Stimulated activated CD8-positive, alpha-beta memory T cell treated with anti-CD3 and anti-CD28 coated beads, Interleukin-12 subunit alpha, Interleukin-12 subunit beta, amount 100 ng/mL, for 1 hour (primary cell): Measurements from ENCODE around the gene ZNF177.
A peak's percentile ranks its signal among the peaks of the same experiment; 100 is the strongest.
"Not testable (repeated sequence)": the region's sequence is repeated elsewhere in the genome, so short reads cannot be mapped to it uniquely, and the experiment has no call there.

Experiments
- DNase-seq: peaks from one replicate; pipeline ENCODE4 v3.0.0-alpha.2; 2020; ENCODE audit warnings: low read depth

ZNF177 gene

GRCh38 chr19:9362905-9363304 lies at the start of gene ZNF177:
TSS of gene ZNF177 (plus strand) at chr19:9363013. CDS start at chr19:9378312, 15,299 bp downstream.
- no peak for DNase-seq

DNA sequence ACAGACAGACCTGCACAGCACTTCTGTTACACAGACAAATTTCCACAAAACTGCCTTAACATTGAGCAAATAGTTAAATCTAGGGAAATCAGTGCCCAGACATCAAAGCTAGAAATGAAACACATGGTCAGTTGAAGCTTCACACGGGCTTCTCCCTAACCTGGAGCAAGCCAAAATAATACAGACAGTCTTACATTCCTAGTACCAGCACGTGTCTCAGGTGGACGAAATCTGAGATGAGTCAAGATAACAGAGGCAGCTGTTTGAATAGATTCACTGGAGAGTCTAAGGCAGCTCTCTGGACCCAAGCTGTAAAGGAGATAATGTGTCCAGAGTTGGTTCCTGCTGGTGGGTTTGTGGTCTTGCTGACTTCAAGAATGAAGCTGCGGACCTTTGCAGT lies 49.1 kb upstream of the ZNF177 start:
- DNase-seq: no peak

- no peak for DNase-seq
These were observed 41.5 kb upstream of the ZNF177 start for GRCh38 chr19:9321338-9321737.

- DNase-seq: not testable (repeated sequence)
These were observed 41.1 kb upstream of the ZNF177 start for GRCh38 chr19:9321756-9322155.

DNA sequence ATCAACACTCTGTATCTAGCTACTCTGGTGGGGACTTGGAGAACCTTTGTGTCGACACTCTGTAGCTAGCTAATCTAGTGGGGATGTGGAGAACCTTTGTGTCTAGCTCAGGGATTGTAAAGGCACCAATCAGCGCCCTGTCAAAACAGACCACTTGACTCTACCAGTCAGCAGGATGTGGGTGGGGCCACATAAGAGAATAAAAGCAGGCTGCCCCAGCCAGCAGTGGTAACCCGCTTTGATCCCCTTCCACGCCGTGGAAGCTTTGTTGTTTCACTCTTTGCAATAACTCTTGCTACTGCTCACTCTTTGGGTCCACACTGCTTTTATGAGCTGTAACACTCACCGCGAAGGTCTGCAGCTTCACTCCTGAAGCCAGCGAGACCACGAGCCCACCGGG lies 40.6 kb upstream of the ZNF177 start:
- not testable (repeated sequence) for DNase-seq

DNA sequence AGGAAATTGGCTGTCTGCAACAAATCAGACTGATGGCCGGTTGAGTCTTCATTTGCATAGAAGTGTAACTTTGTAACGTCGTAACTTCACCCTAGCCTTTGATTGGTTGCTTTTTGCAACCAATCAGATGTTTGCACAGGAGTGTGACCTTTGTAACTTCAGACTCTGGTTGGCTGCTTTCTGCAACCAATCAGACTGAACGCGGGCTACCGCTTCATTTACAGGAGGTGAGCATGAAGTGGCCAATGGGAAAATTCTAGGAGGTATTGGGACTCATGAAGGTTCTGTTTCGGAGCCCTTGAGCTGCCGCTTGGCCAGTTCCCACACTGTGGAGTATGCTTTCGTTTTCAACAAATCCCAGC lies 39.3 kb upstream of the ZNF177 start:
- peak; percentile 7 for DNase-seq

- DNase-seq: peak; percentile 97
These were observed 38.8 kb upstream of the ZNF177 start, which contains the start of gene ZNF559 for GRCh38 chr19:9323919-9324583. TSS of gene ZNF559 (plus strand) at chr19:9324179. CDS start at chr19:9338550, 14,371 bp downstream.

GRCh38 chr19:9324584-9324962 lies 38.2 kb upstream of the ZNF177 start:
- no peak for DNase-seq

DNA sequence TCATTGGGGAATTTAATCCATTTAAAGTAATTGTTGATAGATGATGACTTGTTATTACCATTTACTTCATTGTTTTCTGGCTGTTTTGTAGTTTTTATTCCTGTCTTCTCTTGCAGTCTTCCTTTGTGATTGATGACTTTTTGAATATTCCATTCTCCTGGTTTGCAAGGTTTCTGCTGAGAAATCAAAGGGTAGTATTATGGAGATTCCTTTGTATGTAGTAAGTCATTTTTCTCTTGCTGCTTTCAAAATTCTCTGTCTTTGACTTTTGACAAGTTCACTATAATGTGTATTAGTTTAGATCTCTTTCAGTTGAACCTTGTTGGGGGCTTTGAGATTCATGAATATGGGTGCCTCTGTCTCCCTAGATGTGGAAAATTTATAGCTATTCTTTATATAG lies 32.8 kb upstream of the ZNF177 start:
- DNase-seq: no peak

DNA sequence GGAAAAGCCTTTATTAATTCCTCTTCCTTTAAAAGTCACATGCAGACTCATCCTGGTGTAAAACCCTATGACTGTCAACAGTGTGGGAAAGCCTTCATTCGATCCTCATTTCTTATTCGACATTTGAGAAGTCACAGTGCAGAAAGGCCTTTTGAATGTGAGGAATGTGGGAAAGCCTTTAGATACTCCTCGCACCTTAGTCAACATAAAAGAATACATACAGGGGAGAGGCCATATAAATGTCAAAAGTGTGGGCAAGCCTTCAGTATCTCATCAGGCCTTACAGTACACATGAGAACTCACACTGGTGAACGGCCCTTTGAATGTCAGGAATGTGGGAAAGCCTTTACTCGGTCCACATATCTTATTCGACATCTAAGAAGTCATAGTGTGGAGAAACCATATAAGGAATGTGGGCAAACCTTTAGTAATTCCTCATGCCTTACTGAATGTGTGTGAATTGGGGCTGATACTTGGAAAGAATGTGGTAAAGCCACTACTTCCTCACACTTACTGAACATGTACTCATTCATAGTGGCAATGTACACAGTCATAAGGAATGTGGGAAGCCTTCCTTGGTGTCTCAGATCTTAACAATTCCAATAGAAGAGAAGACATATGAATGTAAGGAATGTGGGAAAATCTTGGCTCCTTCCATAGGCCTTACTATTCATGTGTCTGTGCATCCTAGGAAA lies 20.1 kb upstream of the ZNF177 start:
- DNase-seq: no peak

DNA sequence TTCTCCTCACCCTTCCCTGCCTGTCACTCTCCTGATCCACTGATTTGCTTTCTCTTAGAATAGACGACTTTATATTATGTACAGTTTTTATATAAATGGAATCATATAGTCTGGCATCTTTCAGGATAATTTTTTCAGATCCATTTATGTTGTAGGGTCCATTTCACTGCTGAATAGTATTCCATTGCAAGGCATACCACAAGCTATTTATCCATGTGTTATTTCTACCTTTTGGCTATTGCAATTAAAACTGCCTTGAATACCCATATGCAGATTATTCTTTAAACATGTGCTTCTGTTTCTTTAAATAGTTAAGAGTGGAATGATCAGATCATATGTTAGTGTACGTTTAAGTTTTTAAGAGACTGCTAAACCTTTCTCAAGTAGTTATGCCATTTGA lies 17.8 kb upstream of the ZNF177 start:
- no peak for DNase-seq

DNA sequence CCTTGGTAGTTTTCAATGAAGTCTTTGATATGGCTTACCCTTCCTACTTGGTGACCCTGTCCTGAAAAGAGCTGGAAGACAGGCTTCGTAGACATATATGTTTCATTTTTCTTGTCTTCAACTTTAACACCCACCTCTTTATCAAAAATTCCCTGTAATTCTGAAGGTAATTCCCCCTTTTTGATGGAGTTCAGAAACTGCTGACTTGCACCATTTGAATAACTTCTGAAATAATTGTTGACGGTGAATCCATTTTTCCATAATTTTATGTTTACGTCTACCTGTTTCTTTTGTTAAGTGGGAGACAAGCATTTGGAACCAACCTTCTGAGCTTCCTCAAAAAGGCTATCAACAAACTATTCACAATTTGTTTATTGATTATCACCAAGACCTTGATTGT lies 14.6 kb upstream of the ZNF177 start:
- DNase-seq: no peak

- DNase-seq: no peak
These were observed 14.1 kb upstream of the ZNF177 start for GRCh38 chr19:9348671-9349070.

- DNase-seq: no peak
These were observed 10.3 kb upstream of the ZNF177 start for GRCh38 chr19:9352505-9352904.

DNA sequence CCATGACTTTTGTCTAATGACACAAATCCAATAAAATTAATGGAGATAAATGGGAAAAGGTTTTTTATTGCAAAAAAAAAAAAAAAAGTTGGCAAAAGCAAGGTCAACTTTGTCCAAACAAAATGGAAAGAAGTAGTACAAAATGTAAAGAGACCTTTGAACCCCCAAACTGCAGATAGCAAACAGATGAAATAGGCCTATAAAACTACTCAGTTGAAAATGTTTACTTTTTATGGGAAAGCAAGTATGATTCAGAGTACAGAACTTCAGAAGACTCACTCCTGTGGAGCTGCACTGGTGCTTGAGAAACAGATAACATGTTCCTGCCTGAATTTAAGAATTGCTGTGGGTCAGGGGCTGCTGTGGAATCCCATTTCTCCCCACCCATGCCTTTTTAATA lies 9.8 kb upstream of the ZNF177 start:
- DNase-seq: no peak

DNA sequence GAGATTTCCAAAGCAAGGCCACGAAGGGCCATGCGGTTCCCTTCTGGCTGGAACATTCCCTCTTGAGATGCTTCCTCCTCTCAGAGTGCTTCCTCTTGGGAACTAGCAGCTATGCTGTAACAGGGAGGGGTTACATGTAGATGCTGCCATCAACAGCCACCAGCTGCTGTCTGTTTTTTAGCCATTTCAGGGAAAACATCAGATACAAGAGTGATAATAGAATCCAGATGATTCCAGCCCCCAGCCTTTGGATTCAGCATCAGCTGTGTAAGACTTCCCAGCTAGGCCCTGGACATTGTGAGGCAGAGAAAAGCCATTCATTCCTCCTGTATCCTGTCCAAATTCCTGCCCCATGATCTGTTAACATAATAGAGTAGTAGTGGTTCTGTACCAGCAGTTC lies 8.2 kb upstream of the ZNF177 start:
- no peak for DNase-seq

DNA sequence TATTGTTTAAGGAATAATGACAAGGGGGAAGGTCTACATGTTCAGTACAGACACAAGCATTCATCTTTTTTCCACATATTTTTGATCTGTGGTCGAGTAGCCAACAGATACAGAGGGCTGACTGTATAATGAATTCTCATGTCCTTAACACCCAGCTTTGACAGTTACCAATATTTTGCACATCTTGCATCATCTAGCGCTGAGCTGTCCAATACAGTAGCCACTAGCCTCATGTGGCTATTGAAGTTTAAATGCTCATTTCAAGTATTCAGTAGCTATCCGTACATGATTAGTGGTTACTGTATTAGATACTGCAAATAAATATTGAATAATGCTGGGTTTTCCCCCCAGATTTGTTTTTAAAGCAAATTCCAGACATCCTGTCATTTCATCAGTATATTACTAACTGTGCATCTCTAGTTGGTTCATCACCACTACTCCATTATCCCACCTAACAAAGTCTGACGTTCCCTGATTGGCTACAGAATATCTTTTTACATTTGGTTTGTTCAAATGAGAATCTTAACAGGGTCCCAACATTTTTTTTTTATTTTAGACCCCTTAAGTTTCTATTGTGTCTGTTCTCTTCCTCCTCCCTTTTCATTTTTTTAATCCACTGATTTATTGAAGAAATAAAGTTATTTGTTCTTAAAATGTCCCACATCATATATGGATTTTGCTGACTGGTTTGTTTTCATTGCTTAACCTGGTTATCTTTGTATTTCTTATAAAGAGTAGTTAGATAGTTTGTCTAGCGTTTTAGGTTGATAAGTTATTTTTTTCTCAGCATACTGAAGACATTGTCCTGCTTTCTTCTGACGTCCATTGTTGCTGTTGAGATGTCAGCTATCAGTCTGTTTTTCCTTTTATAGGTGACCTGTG lies 8.2 kb downstream of the ZNF177 start:
- DNase-seq: no peak

DNA sequence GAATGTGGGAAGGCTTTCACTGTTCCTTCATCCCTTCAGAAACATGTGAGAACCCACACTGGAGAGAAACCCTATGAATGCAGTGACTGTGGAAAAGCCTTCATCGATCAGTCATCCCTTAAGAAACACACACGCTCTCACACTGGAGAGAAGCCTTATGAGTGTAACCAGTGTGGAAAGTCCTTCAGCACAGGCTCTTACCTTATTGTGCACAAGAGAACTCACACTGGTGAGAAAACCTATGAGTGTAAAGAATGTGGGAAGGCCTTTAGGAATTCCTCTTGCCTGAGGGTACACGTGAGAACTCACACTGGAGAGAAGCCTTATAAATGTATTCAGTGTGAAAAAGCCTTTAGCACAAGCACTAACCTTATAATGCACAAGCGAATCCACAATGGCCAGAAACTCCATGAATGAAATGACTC lies 18.6 kb downstream of the ZNF177 start:
- no peak for DNase-seq

GRCh38 chr19:9406798-9407352 lies 44.1 kb downstream of the ZNF177 start:
- DNase-seq: peak; percentile 11

- no peak for DNase-seq
These were observed 45.0 kb downstream of the ZNF177 start for GRCh38 chr19:9407827-9408226.

DNA sequence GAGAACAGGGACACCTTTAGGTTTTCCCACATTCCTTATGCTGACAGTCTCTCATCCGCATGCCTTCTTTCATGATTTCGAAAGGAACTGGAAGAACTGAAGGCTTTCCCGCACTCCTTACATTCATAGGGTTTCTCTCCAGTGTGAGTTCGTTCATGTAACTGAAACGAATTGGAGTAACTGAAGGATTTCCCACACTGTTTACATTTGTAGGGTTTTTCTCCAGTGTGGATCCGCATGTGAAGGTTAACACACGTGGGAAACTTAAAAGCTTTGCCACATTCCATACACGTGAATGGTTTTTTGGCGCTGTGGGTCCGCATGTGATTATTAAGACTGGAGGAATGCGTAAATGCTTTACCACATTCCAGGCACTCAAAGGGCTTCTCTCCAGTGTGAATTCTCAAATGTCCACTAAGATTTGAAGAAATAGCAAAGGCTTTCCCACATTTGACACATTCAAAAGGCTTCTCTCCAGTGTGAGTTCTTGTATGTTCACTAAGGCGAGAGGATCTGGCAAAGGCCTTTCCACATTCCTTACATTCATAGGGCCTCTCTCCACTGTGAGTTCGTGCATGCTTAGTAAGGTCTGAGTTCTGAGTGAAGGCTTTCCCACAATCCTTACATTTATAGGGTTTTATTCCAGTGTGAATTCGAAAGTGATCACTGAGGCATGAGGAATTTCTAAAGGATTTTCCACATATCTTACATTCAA lies 50.6 kb downstream of the ZNF177 start:
- DNase-seq: no peak

- no peak for DNase-seq
These were observed 65.1 kb downstream of the ZNF177 start for GRCh38 chr19:9427941-9428340.
